G401.6 (cell line): ENCODE data around the gene RARRES1.
"Not testable (repeated sequence)": the region's sequence is repeated elsewhere in the genome, so short reads cannot be mapped to it uniquely, and the experiment has no call there.

Experiments
- FAIRE-seq: peaks from 2 replicates; lab custom pipeline; 2012; peaks lifted over from hg19 to GRCh38; lab: Jason Lieb, UNC

RARRES1 gene

GRCh38 chr3:158733656-158734055 is 1.4 kb upstream of the RARRES1 start:
- FAIRE-seq, result no peak

- no peak for FAIRE-seq
These were observed 571 bp upstream of the RARRES1 start for GRCh38 chr3:158732856-158733200.

- no peak for FAIRE-seq
These were observed 771 bp downstream of the RARRES1 start for GRCh38 chr3:158731486-158731885.

GRCh38 chr3:158728851-158729250 is 3.4 kb downstream of the RARRES1 start:
- no peak for FAIRE-seq

GRCh38 chr3:158728061-158728377 is 4.2 kb downstream of the RARRES1 start:
- no peak for FAIRE-seq

GRCh38 chr3:158727206-158728060 is 4.8 kb downstream of the RARRES1 start:
- FAIRE-seq, result peak; percentile 84

- no peak for FAIRE-seq
These were observed 6.8 kb downstream of the RARRES1 start for GRCh38 chr3:158725348-158726011.

GRCh38 chr3:158723991-158724390 is 8.3 kb downstream of the RARRES1 start:
- FAIRE-seq, result no peak

- no peak for FAIRE-seq
These were observed 10.1 kb downstream of the RARRES1 start for GRCh38 chr3:158722108-158722507.

- no peak for FAIRE-seq
These were observed 13.6 kb downstream of the RARRES1 start for GRCh38 chr3:158718490-158719170.

GRCh38 chr3:158717576-158717975 is 14.7 kb downstream of the RARRES1 start:
- FAIRE-seq, result no peak

GRCh38 chr3:158713094-158713499 is 19.2 kb downstream of the RARRES1 start:
- FAIRE-seq, result no peak

- no peak for FAIRE-seq
These were observed 19.8 kb downstream of the RARRES1 start for GRCh38 chr3:158712443-158712842.

- no peak for FAIRE-seq
These were observed 20.4 kb downstream of the RARRES1 start for GRCh38 chr3:158711886-158712285.

GRCh38 chr3:158710601-158711000 is 21.7 kb downstream of the RARRES1 start:
- no peak for FAIRE-seq

GRCh38 chr3:158709666-158710083 is 22.6 kb downstream of the RARRES1 start:
- no peak for FAIRE-seq

GRCh38 chr3:158703566-158703965 is 28.7 kb downstream of the RARRES1 start:
- no peak for FAIRE-seq

- FAIRE-seq, result no peak
These were observed 29.3 kb downstream of the RARRES1 start for GRCh38 chr3:158702815-158703481.

- FAIRE-seq, result no peak
These were observed 30.7 kb downstream of the RARRES1 start for GRCh38 chr3:158701420-158702065.

- no peak for FAIRE-seq
These were observed 31.7 kb downstream of the RARRES1 start for GRCh38 chr3:158700559-158700958.

- no peak for FAIRE-seq
These were observed 35.6 kb downstream of the RARRES1 start for GRCh38 chr3:158696618-158697017.

GRCh38 chr3:158693866-158694456 is 38.3 kb downstream of the RARRES1 start:
- not testable (repeated sequence) for FAIRE-seq
